ENCODE results near the gene NAPEPLD. TPM values are rescaled to one million over a fixed set of nuclear protein-coding genes. Genes with fewer than 3 reads are reported as not detected.

Gene NAPEPLD
- polyA plus RNA-seq, 1 donor from 2014 or later, result 8.8 TPM

DNA sequence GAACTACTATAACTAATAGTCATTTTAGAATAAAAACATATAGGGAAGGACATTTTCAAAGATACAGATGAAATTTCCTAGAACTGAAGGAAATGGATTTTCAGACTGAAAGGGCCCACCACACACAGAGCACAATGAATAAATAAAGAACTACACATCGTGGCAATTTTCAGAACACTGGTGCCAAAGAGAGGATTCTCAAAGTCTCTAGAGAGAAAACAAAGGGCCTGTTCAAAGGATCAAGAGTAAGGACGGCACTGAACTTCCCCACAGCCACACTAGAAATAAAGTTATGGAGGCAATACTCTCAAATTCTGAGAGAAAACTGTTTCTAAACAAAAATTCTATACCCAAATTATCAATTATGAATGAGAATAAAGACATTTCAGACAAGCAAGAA is 21.9 kb downstream of the NAPEPLD start:
- Histone ChIP-seq H3K4me2 (ENCODE audit: low read length) (no peak overlapping the region), H3K9ac (ENCODE audit: low read length) (no peak overlapping the region), H3K36me3 (ENCODE audit: insufficient read depth, low read length) (peaks cover 3% of the 10 kb centered on the region), H3K27ac (ENCODE audit: low read length) (no peak overlapping the region), H3K27me3 (ENCODE audit: insufficient read depth, low read depth, low read length) (no peaks in the 10 kb centered on the region), H4K20me1 (ENCODE audit: insufficient read depth) (no peaks in the 10 kb centered on the region), H3K9me2 (ENCODE audit: insufficient read depth, low read length) (no peaks in the 10 kb centered on the region), H2AFZ (ENCODE audit: low read depth, low read length) (no peak overlapping the region), H3K4me3 (ENCODE audit: low read length) (no peak overlapping the region), H3K79me2 (replicated peaks; ENCODE audit: insufficient read depth, low read length) (no peaks in the 10 kb centered on the region), H3F3A (ENCODE audit: insufficient read depth, low read length, poor library complexity, severe bottlenecking) (no peaks in the 10 kb centered on the region), H3K9me3 (ENCODE audit: low read length) (no peaks in the 10 kb centered on the region)
- TF ChIP-seq, protein P1, sequence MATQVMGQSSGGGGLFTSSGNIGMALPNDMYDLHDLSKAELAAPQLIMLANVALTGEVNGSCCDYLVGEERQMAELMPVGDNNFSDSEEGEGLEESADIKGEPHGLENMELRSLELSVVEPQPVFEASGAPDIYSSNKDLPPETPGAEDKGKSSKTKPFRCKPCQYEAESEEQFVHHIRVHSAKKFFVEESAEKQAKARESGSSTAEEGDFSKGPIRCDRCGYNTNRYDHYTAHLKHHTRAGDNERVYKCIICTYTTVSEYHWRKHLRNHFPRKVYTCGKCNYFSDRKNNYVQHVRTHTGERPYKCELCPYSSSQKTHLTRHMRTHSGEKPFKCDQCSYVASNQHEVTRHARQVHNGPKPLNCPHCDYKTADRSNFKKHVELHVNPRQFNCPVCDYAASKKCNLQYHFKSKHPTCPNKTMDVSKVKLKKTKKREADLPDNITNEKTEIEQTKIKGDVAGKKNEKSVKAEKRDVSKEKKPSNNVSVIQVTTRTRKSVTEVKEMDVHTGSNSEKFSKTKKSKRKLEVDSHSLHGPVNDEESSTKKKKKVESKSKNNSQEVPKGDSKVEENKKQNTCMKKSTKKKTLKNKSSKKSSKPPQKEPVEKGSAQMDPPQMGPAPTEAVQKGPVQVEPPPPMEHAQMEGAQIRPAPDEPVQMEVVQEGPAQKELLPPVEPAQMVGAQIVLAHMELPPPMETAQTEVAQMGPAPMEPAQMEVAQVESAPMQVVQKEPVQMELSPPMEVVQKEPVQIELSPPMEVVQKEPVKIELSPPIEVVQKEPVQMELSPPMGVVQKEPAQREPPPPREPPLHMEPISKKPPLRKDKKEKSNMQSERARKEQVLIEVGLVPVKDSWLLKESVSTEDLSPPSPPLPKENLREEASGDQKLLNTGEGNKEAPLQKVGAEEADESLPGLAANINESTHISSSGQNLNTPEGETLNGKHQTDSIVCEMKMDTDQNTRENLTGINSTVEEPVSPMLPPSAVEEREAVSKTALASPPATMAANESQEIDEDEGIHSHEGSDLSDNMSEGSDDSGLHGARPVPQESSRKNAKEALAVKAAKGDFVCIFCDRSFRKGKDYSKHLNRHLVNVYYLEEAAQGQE (IDR thresholded peaks at IDR 0.05; ENCODE audit: borderline replicate concordance), result no peak
- TF ChIP-seq, protein P2, sequence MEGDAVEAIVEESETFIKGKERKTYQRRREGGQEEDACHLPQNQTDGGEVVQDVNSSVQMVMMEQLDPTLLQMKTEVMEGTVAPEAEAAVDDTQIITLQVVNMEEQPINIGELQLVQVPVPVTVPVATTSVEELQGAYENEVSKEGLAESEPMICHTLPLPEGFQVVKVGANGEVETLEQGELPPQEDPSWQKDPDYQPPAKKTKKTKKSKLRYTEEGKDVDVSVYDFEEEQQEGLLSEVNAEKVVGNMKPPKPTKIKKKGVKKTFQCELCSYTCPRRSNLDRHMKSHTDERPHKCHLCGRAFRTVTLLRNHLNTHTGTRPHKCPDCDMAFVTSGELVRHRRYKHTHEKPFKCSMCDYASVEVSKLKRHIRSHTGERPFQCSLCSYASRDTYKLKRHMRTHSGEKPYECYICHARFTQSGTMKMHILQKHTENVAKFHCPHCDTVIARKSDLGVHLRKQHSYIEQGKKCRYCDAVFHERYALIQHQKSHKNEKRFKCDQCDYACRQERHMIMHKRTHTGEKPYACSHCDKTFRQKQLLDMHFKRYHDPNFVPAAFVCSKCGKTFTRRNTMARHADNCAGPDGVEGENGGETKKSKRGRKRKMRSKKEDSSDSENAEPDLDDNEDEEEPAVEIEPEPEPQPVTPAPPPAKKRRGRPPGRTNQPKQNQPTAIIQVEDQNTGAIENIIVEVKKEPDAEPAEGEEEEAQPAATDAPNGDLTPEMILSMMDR (IDR thresholded peaks at IDR 0.05; ENCODE audit: poor library complexity, severe bottlenecking), result no peak
- TF ChIP-seq MXI1 (conservative IDR thresholded peaks at IDR 0.05; ENCODE audit: poor library complexity, severe bottlenecking), result no peak
- no peak for TF ChIP-seq SMC3 (conservative IDR thresholded peaks at IDR 0.05; ENCODE audit: poor library complexity)
- TF ChIP-seq POLR2AphosphoS5 (IDR thresholded peaks at IDR 0.05), result no peak
- TF ChIP-seq TAF1 (IDR thresholded peaks at IDR 0.05; ENCODE audit: low read depth), result no peak
- no peak for TF ChIP-seq EZH2 (IDR thresholded peaks at IDR 0.05; ENCODE audit: borderline replicate concordance, insufficient read depth, low read length, poor library complexity, severe bottlenecking)
- no peak for TF ChIP-seq EP300 (conservative IDR thresholded peaks at IDR 0.05; ENCODE audit: poor library complexity, severe bottlenecking)
- TF ChIP-seq RAD21 (conservative IDR thresholded peaks at IDR 0.05), result no peak

DNA sequence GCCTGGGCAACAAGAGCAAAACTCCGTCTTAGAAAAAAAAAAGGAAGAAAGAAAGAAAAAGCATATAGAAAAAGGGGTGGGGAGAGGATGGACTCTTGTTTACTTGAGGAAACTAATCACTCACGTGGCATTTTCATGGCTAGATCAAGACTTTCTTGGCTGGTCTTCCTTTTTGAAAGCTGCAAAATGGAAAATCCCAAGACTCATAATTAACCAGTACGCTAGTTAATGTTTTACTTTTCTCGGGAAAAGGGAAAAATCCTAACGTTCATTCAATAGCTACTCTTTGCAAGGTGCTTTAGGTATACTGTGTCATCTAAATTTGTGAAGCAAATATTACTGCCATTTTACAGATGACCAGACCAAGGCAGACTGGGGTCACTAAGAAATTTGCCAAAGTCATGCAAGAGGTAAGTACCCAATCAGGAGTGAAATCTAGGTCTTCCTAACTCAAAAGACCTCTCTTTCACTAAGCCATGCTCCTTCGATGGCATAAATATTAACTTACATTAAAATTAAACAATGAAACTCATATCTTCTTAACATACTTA is 24.4 kb downstream of the NAPEPLD start:
- Histone ChIP-seq H3F3A (ENCODE audit: insufficient read depth, low read length, poor library complexity, severe bottlenecking) (no peaks in the 10 kb centered on the region), H3K9me2 (ENCODE audit: insufficient read depth, low read length) (no peaks in the 10 kb centered on the region), H3K27ac (ENCODE audit: low read length) (no peak overlapping the region), H3K9ac (ENCODE audit: low read length) (no peak overlapping the region), H3K9me3 (ENCODE audit: low read length) (no peaks in the 10 kb centered on the region), H3K27me3 (ENCODE audit: insufficient read depth, low read depth, low read length) (no peaks in the 10 kb centered on the region), H3K36me3 (ENCODE audit: insufficient read depth, low read length) (peaks cover 9% of the 10 kb centered on the region), H3K79me2 (replicated peaks; ENCODE audit: insufficient read depth, low read length) (no peaks in the 10 kb centered on the region), H3K4me2 (ENCODE audit: low read length) (no peak overlapping the region), H3K4me3 (ENCODE audit: low read length) (no peak overlapping the region), H2AFZ (ENCODE audit: low read depth, low read length) (no peak overlapping the region), H4K20me1 (ENCODE audit: insufficient read depth) (no peaks in the 10 kb centered on the region)
- TF ChIP-seq, protein P1 (IDR thresholded peaks at IDR 0.05; ENCODE audit: borderline replicate concordance), result no peak
- TF ChIP-seq RAD21 (conservative IDR thresholded peaks at IDR 0.05) (no peak), MXI1 (conservative IDR thresholded peaks at IDR 0.05; ENCODE audit: poor library complexity, severe bottlenecking) (no peak), SMC3 (conservative IDR thresholded peaks at IDR 0.05; ENCODE audit: poor library complexity) (no peak), TAF1 (IDR thresholded peaks at IDR 0.05; ENCODE audit: low read depth) (no peak), EP300 (conservative IDR thresholded peaks at IDR 0.05; ENCODE audit: poor library complexity, severe bottlenecking) (no peak), POLR2AphosphoS5 (IDR thresholded peaks at IDR 0.05) (no peak), EZH2 (IDR thresholded peaks at IDR 0.05; ENCODE audit: borderline replicate concordance, insufficient read depth, low read length, poor library complexity, severe bottlenecking) (no peak)
- TF ChIP-seq, protein P2 (IDR thresholded peaks at IDR 0.05; ENCODE audit: poor library complexity, severe bottlenecking), result no peak
